Panc1 (cell line): Measurements from ENCODE around the gene TSPAN17.
"Not testable (repeated sequence)": the region's sequence is repeated elsewhere in the genome, so short reads cannot be mapped to it uniquely, and the experiment has no call there.

ENCODE experiments used
- CTCF ChIP-seq: fragments of 450-650 bp; IDR thresholded peaks from 2 replicates; pipeline ENCODE4 v1.5.1; 2017; ENCODE audit warnings: mild to moderate bottlenecking
- POLR2AphosphoS5 ChIP-seq: IDR thresholded peaks from 2 replicates; pipeline ENCODE4 v1.6.1; 2012; ENCODE audit warnings: mild to moderate bottlenecking, low read depth, low read length, moderate library complexity
- REST ChIP-seq, 2 experiments: IDR thresholded peaks; 2 replicates each; pipeline ENCODE4 v1.6.1; 2011 to 2012; ENCODE audit warnings: low read depth in 2 of 2, control low read depth in 1 of 2, low read length in 1 of 2, mild to moderate bottlenecking in 1 of 2, moderate library complexity in 1 of 2; ENCODE audit not compliant: insufficient read depth in 1 of 2
- SIN3A ChIP-seq: IDR thresholded peaks from 2 replicates; pipeline ENCODE4 v1.6.1; 2012; ENCODE audit warnings: low read depth, mild to moderate bottlenecking, low read length, moderate library complexity, borderline replicate concordance; ENCODE audit not compliant: insufficient read depth
- TCF7L2 ChIP-seq: IDR thresholded peaks from 2 replicates; pipeline ENCODE4 v1.6.1; 2011; ENCODE audit warnings: mild to moderate bottlenecking, low read depth, low read length, inconsistent platforms

- TF ChIP-seq CTCF; SIN3A; POLR2AphosphoS5; TCF7L2; REST (IDR thresholded peaks at IDR 0.05; ENCODE audit: insufficient read depth in 1 of 2, low read depth in 2 of 2, low read length in 1 of 2): not testable (repeated sequence)
Observed at GRCh38 chr5:176599749-176600430, 47.4 kb upstream of the TSPAN17 start.
